ENCODE data around the gene NAA40.

NAA40 gene

GRCh38 chr11:64001484-64002420 is 63.0 kb downstream of the NAA40 start:
- H3K36me3 ChIP-seq (ENCODE audit: insufficient read depth, low read length): peaks cover 25% of the 10 kb centered on the region; the same call in 1 of the 2 replicates
- H3K4me3 ChIP-seq (ENCODE audit: low read length, poor library complexity, severe bottlenecking): no peak overlapping the region
- no peaks in the 10 kb centered on the region for H3F3A ChIP-seq (ENCODE audit: low read depth)
- H2AFZ ChIP-seq (ENCODE audit: low read length): no peak overlapping the region
- peaks cover 6% of the 10 kb centered on the region for H4K20me1 ChIP-seq (ENCODE audit: insufficient read depth, low read length, poor library complexity, severe bottlenecking)
- no peaks in the 10 kb centered on the region for H3K4me1 ChIP-seq (ENCODE audit: insufficient read depth, low read length, poor library complexity, severe bottlenecking)
- no peak overlapping the region for H3K4me2 ChIP-seq (ENCODE audit: low read depth, low read length, poor library complexity, severe bottlenecking)
- H3K9me3 ChIP-seq (ENCODE audit: insufficient read depth, low read depth, low read length): no peaks in the 10 kb centered on the region
- H3K9me2 ChIP-seq (replicated peaks; ENCODE audit: low read depth, low read length): no peaks in the 10 kb centered on the region
- H3K9ac ChIP-seq (ENCODE audit: low read depth, low read length, poor library complexity, severe bottlenecking): no peak overlapping the region
- H3K79me2 ChIP-seq (ENCODE audit: insufficient read depth, low read length): no peaks in the 10 kb centered on the region
- H3K27me3 ChIP-seq (ENCODE audit: insufficient read depth, low read length, poor library complexity, severe bottlenecking): no peaks in the 10 kb centered on the region
- TF ChIP-seq EZH2phosphoT487 (IDR thresholded peaks at IDR 0.05; ENCODE audit: borderline replicate concordance): no peak
- TF ChIP-seq CTCF (conservative IDR thresholded peaks at IDR 0.05; ENCODE audit: low read length): no peak

GRCh38 chr11:64003807-64004589 is 65.2 kb downstream of the NAA40 start:
- no peak overlapping the region for H3K9ac ChIP-seq (ENCODE audit: low read depth, low read length, poor library complexity, severe bottlenecking)
- no peak overlapping the region for H3K4me2 ChIP-seq (ENCODE audit: low read depth, low read length, poor library complexity, severe bottlenecking)
- no peaks in the 10 kb centered on the region for H3F3A ChIP-seq (ENCODE audit: low read depth)
- no peaks in the 10 kb centered on the region for H3K9me2 ChIP-seq (replicated peaks; ENCODE audit: low read depth, low read length)
- TF ChIP-seq EZH2phosphoT487 (IDR thresholded peaks at IDR 0.05; ENCODE audit: borderline replicate concordance): no peak
- TF ChIP-seq CTCF (conservative IDR thresholded peaks at IDR 0.05; ENCODE audit: low read length): no peak
- H3K79me2 ChIP-seq (ENCODE audit: insufficient read depth, low read length): no peaks in the 10 kb centered on the region
- peaks cover 6% of the 10 kb centered on the region for H4K20me1 ChIP-seq (ENCODE audit: insufficient read depth, low read length, poor library complexity, severe bottlenecking)
- H3K36me3 ChIP-seq (ENCODE audit: insufficient read depth, low read length): peaks cover 7% of the 10 kb centered on the region; the same call in 1 of the 2 replicates
- H3K4me1 ChIP-seq (ENCODE audit: insufficient read depth, low read length, poor library complexity, severe bottlenecking): no peaks in the 10 kb centered on the region
- no peak overlapping the region for H3K4me3 ChIP-seq (ENCODE audit: low read length, poor library complexity, severe bottlenecking)
- no peaks in the 10 kb centered on the region for H3K9me3 ChIP-seq (ENCODE audit: insufficient read depth, low read depth, low read length)
- no peak overlapping the region for H2AFZ ChIP-seq (ENCODE audit: low read length)
- H3K27me3 ChIP-seq (ENCODE audit: insufficient read depth, low read length, poor library complexity, severe bottlenecking): no peaks in the 10 kb centered on the region

- Histone ChIP-seq H3K4me3 (ENCODE audit: low read length, poor library complexity, severe bottlenecking) (no peak overlapping the region), H3K36me3 (ENCODE audit: insufficient read depth, low read length) (peaks cover 7% of the 10 kb centered on the region; the same call in 1 of the 2 replicates), H3K9me2 (replicated peaks; ENCODE audit: low read depth, low read length) (no peaks in the 10 kb centered on the region), H3F3A (ENCODE audit: low read depth) (no peaks in the 10 kb centered on the region), H2AFZ (ENCODE audit: low read length) (no peak overlapping the region), H3K4me2 (ENCODE audit: low read depth, low read length, poor library complexity, severe bottlenecking) (no peak overlapping the region), H3K9me3 (ENCODE audit: insufficient read depth, low read depth, low read length) (no peaks in the 10 kb centered on the region), H3K27me3 (ENCODE audit: insufficient read depth, low read length, poor library complexity, severe bottlenecking) (no peaks in the 10 kb centered on the region), H3K4me1 (ENCODE audit: insufficient read depth, low read length, poor library complexity, severe bottlenecking) (no peaks in the 10 kb centered on the region), H3K9ac (ENCODE audit: low read depth, low read length, poor library complexity, severe bottlenecking) (no peak overlapping the region), H4K20me1 (ENCODE audit: insufficient read depth, low read length, poor library complexity, severe bottlenecking) (peaks cover 6% of the 10 kb centered on the region), H3K79me2 (ENCODE audit: insufficient read depth, low read length) (no peaks in the 10 kb centered on the region)
- TF ChIP-seq EZH2phosphoT487 (IDR thresholded peaks at IDR 0.05; ENCODE audit: borderline replicate concordance) (no peak), CTCF (conservative IDR thresholded peaks at IDR 0.05; ENCODE audit: low read length) (no peak)
Observed at GRCh38 chr11:64004590-64004984, 65.8 kb downstream of the NAA40 start.
